Measurements from ENCODE around the gene FHIP1A.

Gene FHIP1A

DNA sequence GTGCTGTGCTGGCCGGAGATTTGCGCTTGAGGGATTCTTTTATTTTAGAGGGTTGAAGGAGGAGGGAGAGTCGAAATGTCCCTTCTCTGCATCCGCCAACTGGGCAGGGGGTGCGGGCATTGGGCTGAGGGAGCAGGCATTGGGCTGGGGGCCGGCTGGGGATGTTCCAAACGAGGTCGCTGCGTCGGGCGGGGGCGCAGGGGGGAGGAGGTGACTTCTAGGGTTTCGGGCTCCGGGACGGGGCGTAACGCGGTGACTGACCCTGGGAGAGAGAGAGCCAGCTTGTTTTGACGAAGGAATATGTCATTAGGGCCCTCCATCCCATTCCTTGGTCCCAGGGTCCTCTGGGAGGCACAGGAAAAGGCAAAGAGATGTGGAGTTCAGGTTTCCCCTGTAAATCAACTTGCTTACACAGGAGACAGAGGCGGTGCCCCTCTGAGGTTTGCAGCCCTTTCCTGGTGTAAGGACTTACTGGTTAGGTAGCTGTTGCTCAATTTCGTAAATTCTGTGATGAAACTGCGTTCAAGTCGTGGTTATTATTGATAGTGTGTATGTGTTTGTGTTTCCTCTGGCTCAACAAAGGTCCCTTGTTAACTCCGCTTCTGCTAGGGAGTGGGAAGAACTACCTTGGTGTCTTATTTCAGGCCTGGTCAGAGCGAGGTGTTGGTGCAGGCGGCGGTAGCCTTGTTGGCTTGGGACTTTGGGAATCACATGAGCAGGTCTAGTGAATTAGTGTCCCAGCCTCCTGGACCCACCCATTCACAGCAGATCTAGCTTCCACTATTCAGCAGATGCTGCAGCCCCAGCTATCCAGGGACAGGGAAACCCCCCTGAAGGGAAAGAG lies 716 bp downstream of the FHIP1A start:
- Histone ChIP-seq H3K4me1 (peaks cover 7% of the 10 kb centered on the region; the same call in 1 of the 2 replicates), H3K27me3 (no peaks in the 10 kb centered on the region), H3K4me3 (ENCODE audit: low read depth, low read length) (peak overlapping the region; percentile 47), H3K36me3 (no peaks in the 10 kb centered on the region), H3K9me3 (no peaks in the 10 kb centered on the region)
- peak; percentile 14 for DNase-seq
- TF ChIP-seq, protein P1, sequence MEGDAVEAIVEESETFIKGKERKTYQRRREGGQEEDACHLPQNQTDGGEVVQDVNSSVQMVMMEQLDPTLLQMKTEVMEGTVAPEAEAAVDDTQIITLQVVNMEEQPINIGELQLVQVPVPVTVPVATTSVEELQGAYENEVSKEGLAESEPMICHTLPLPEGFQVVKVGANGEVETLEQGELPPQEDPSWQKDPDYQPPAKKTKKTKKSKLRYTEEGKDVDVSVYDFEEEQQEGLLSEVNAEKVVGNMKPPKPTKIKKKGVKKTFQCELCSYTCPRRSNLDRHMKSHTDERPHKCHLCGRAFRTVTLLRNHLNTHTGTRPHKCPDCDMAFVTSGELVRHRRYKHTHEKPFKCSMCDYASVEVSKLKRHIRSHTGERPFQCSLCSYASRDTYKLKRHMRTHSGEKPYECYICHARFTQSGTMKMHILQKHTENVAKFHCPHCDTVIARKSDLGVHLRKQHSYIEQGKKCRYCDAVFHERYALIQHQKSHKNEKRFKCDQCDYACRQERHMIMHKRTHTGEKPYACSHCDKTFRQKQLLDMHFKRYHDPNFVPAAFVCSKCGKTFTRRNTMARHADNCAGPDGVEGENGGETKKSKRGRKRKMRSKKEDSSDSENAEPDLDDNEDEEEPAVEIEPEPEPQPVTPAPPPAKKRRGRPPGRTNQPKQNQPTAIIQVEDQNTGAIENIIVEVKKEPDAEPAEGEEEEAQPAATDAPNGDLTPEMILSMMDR (IDR thresholded peaks at IDR 0.05; ENCODE audit: low read depth, low read length) = no peak

DNA sequence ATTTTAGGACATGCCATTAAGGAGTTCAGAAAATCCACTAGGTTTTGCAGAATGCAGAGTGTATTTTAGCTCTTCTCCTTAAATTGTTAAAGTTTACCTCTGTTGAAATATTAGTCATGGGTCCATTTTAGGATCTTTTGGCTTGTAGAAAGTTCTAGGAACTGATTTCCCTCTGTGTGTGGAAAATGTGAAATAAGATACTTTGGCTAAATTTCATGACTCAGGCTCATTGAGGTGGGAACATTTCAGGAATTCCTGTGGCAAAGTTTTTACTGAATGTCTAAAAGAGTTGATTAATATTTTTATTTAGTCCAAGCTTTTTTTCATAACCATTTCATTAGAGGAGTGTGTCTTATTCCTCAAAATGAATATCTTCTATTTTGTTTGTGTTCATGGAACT lies 7.0 kb downstream of the FHIP1A start:
- TF ChIP-seq, protein P1 (IDR thresholded peaks at IDR 0.05; ENCODE audit: low read depth, low read length) = no peak
- Histone ChIP-seq H3K4me1 (no peaks in the 10 kb centered on the region), H3K4me3 (ENCODE audit: low read depth, low read length) (no peak overlapping the region), H3K9me3 (no peaks in the 10 kb centered on the region), H3K27me3 (no peaks in the 10 kb centered on the region), H3K36me3 (no peaks in the 10 kb centered on the region)
- no peak for DNase-seq

DNA sequence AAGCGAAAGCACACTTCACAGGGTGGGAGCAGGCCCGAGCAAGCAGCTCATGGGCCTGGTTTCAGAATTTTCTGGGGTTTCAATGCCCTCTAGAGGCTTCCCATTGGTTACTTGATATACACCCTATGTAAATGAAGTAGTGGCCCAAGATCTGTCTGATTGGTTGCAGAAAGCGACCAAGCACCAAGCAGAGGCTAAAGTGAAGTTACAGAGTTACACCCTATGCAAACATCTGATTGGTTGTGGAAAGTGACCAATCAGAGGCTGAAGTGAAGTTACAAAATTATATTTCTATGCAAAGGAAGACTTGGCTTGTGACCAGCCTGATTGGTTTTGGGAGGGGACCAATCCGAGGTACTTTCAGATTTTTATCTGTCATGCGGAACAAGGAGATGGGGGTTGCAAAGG lies 8.2 kb downstream of the FHIP1A start:
- peak; percentile 6 for DNase-seq
- no peaks in the 10 kb centered on the region for H3K36me3 ChIP-seq
- no peaks in the 10 kb centered on the region for H3K4me1 ChIP-seq
- H3K27me3 ChIP-seq = no peaks in the 10 kb centered on the region
- TF ChIP-seq, protein P1 (IDR thresholded peaks at IDR 0.05; ENCODE audit: low read depth, low read length) = no peak
- H3K9me3 ChIP-seq = no peaks in the 10 kb centered on the region
- H3K4me3 ChIP-seq (ENCODE audit: low read depth, low read length) = no peak overlapping the region

DNA sequence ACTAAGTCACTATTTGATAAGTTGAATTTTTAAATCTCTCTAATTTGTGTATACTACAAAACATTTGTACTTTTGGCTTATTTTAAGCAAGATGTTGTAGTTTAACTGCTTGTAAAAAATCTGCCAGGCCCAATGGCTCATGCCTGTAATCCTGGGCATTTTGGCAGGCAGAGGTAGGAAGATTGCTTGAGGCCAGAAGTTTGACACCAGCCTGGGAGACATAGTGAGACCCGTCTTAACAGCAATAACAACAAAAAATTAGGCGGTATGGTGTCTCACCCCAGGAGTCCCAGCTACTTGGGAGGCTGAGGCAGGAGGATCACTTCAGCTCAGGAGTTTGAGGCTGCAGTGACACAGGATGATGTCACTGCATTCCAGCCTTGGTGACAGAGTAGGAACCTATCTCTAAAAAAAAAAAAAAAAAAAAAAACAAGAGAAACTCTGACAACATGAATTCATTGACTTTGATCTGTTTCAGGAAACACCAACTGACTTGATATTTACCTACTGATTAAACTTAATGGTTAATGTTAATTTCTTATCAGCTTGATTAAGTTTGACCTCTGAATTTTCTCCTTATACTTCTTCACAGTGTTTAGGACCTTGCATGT lies 8.9 kb downstream of the FHIP1A start:
- Histone ChIP-seq H3K9me3 (no peaks in the 10 kb centered on the region), H3K4me1 (no peaks in the 10 kb centered on the region), H3K4me3 (ENCODE audit: low read depth, low read length) (no peak overlapping the region), H3K36me3 (no peaks in the 10 kb centered on the region), H3K27me3 (no peaks in the 10 kb centered on the region)
- DNase-seq = no peak
- TF ChIP-seq, protein P1 (IDR thresholded peaks at IDR 0.05; ENCODE audit: low read depth, low read length) = no peak

DNA sequence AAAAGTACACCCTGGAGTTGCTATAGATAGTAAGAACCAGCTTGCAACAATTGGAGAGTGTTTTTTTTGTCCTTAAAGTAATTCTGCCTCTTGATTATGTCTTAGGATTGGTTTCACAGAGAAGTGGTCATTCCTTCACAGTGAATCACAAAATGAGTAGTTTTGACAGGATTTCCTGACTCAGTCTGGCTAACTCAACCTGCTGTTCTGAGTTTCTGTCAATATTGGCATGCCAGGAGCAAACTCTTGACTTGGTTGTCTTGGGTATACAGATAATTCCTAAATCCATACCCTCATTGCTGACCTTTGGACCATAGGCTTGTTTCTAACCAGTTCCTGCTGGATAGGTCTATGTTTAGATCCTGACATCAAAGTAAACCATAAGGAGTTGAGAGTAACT lies 9.4 kb downstream of the FHIP1A start:
- no peak overlapping the region for H3K4me3 ChIP-seq (ENCODE audit: low read depth, low read length)
- no peaks in the 10 kb centered on the region for H3K36me3 ChIP-seq
- H3K27me3 ChIP-seq = no peaks in the 10 kb centered on the region
- DNase-seq = no peak
- TF ChIP-seq, protein P1 (IDR thresholded peaks at IDR 0.05; ENCODE audit: low read depth, low read length) = no peak
- no peaks in the 10 kb centered on the region for H3K4me1 ChIP-seq
- H3K9me3 ChIP-seq = no peaks in the 10 kb centered on the region

DNA sequence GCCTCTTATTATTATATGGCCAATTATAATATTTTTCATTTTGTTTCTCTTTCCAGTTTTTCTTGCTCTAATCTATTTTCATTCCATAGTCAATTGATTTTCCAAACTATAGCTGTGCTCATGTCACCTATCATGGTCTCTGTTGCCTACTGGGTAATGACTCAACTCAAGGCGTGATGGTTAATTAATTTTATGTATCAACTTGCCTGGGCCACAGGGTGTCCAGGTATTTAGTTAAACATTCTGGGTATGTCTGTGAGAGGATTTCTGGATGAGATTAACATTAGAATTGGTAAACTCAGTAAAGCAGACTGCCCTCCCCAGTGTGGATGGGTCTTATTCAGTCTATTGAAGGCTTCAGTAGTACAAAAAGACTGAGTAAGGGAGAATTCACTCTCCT lies 9.9 kb downstream of the FHIP1A start:
- Histone ChIP-seq H3K36me3 (no peaks in the 10 kb centered on the region), H3K4me1 (no peaks in the 10 kb centered on the region), H3K27me3 (no peaks in the 10 kb centered on the region), H3K4me3 (ENCODE audit: low read depth, low read length) (no peak overlapping the region), H3K9me3 (no peaks in the 10 kb centered on the region)
- TF ChIP-seq, protein P1 (IDR thresholded peaks at IDR 0.05; ENCODE audit: low read depth, low read length) = no peak
- no peak for DNase-seq
